K562 (cell line): ENCODE data around the gene SNAP23. TPM values are rescaled to one million over a fixed set of nuclear protein-coding genes. Genes with fewer than 3 reads are reported as not detected.

ENCODE experiments used
- AFF1 ChIP-seq, 2 experiments: fragments of 450-650 bp; IDR thresholded peaks; 2 replicates each; pipeline ENCODE4 v1.6.1; 2018; ENCODE audit warnings: mild to moderate bottlenecking in 2 of 2, low read depth in 1 of 2; ENCODE audit not compliant: partially characterized antibody in 2 of 2
- ARID3B ChIP-seq: fragments of 250-450 bp; sonication (Bioruptor Pico); IDR thresholded peaks from 2 replicates; pipeline ENCODE4 v1.4.0; 2020; ENCODE audit warnings: borderline replicate concordance
- ATF7 ChIP-seq: fragments of 450-650 bp; IDR thresholded peaks from 2 replicates; pipeline ENCODE4 v1.7.1; 2014; ENCODE audit warnings: mild to moderate bottlenecking, moderate library complexity
- CHD7 ChIP-seq: fragments of 200-600 bp; sonication (generic); IDR thresholded peaks from one replicate; pipeline ENCODE4 v1.6.1; 2012; ENCODE audit warnings: mild to moderate bottlenecking, low read depth, low read length, inconsistent platforms
- ELF2 ChIP-seq: fragments of 250-450 bp; sonication (Bioruptor Pico); IDR thresholded peaks from 2 replicates; pipeline ENCODE4 v1.5.0; 2021; ENCODE audit warnings: mild to moderate bottlenecking
- HINFP ChIP-seq: fragments of 450-650 bp; conservative IDR thresholded peaks from 2 replicates; pipeline ENCODE4 v1.6.1; 2016; ENCODE audit warnings: missing genetic modification characterization, low read depth, mild to moderate bottlenecking, control low read depth, missing compliant biosample characterization
- polyA plus RNA-seq, 8 experiments: library from polyadenylated mRNA; depleted of rRNA in 4 of 8; stranded (reverse) in 5 of 8; unstranded in 3 of 8; fragments of >200 nt; fragmentation: Nextera tagmentation in 2 of 8; fragmentation: Illumina TruSeq in 1 of 8; extraction: Ambion mirVana in 2 of 8; extraction: Trizol in 1 of 8; gene quantifications; 2 replicates each; pipeline versions ENCODE4 v1.2.1 to v1.2.3, GENCODE V29; 2011 to 2014; ENCODE audit warnings: inconsistent platforms in 1 of 8, missing spikeins in 1 of 8
- total RNA-seq, 7 experiments: library from RNA; depleted of rRNA in 6 of 7; stranded (reverse); fragments of >200 nt in 6 of 7; fragmentation: Illumina TruSeq in 2 of 7; extraction: Trizol in 2 of 7; gene quantifications; 2 replicates each; pipeline versions ENCODE4 v1.2.1 to v1.2.3, GENCODE V29; 2011 to 2021; ENCODE audit warnings: low replicate concordance in 1 of 7

SNAP23 gene
- total and polyA plus RNA-seq, 9 of the 15 experiments (the other 6 are each of a cell fraction or from before 2014, with no cell fraction given) = 78.9 to 168 (median 117) TPM

- no peak for TF ChIP-seq AFF1 (IDR thresholded peaks at IDR 0.05; ENCODE audit: low read depth in 1 of 2, partially characterized antibody in 2 of 2)
- TF ChIP-seq HINFP (tag) = peak; percentile 51; the same call in 1 of the 2 replicates
- no peak for TF ChIP-seq ARID3B (CRISPR knock-in tag)
- TF ChIP-seq CHD7 = no peak
- peak; percentile 64; the same call in 1 of the 2 replicates for TF ChIP-seq ATF7
- TF ChIP-seq ELF2 (CRISPR knock-in tag) = 0 out of 2 replicates have a peak, but pooled peaks have one; percentile 41
Observed at GRCh38 chr15:42575188-42576039, 80.0 kb downstream of the SNAP23 start, which contains the start of gene STARD9 (continued).
